HL-60 (cell line): Measurements from ENCODE around the gene SPAM1.
A peak's percentile ranks its signal among the peaks of the same experiment; 100 is the strongest.
"Not testable (repeated sequence)": the region's sequence is repeated elsewhere in the genome, so short reads cannot be mapped to it uniquely, and the experiment has no call there.

ENCODE experiments used
- DNase-seq, 2 experiments: peaks; one replicate each; pipeline ENCODE4 v3.0.0-alpha.2; 2010 to 2020; ENCODE audit warnings: low read depth in 1 of 2, low spot score in 1 of 2
- H3K27ac ChIP-seq: fragments of 250-450 bp; sonication (Bioruptor Pico); replicated peaks from 2 replicates; pipeline ENCODE4 v1.5.1; 2020; ENCODE audit warnings: mild to moderate bottlenecking, moderate library complexity
- H3K27me3 ChIP-seq: fragments of 250-450 bp; sonication (Bioruptor Pico); 2 replicates; pipeline ENCODE4 v1.5.1; 2021; ENCODE audit warnings: mild to moderate bottlenecking, moderate library complexity; ENCODE audit not compliant: insufficient read depth, poor library complexity, severe bottlenecking
- H3K4me3 ChIP-seq: replicated peaks from 2 replicates; pipeline ENCODE4 v1.5.1; 2011; ENCODE audit warnings: mild to moderate bottlenecking, control low read depth, low read length; ENCODE audit not compliant: insufficient read depth
- GABPA ChIP-seq: IDR thresholded peaks from 2 replicates; pipeline ENCODE4 v1.6.1; 2012; ENCODE audit warnings: low read depth
- POLR2AphosphoS5 ChIP-seq: IDR thresholded peaks from 2 replicates; pipeline ENCODE4 v1.6.1; 2012; ENCODE audit warnings: low read depth
- SPI1 ChIP-seq: IDR thresholded peaks from 2 replicates; pipeline ENCODE4 v1.6.1; 2012; ENCODE audit warnings: low read depth, mild to moderate bottlenecking, borderline replicate concordance
- TF ChIP-seq, protein P1 (sequence below): IDR thresholded peaks from one replicate; pipeline ENCODE4 v1.5.1; 2011; ENCODE audit warnings: low read length, control low read depth, inconsistent platforms; ENCODE audit not compliant: insufficient read depth
- TF ChIP-seq, protein P2 (sequence below): IDR thresholded peaks from 2 replicates; pipeline ENCODE4 v1.6.1; 2012; ENCODE audit warnings: low read depth; ENCODE audit not compliant: insufficient replicate concordance

Gene SPAM1

DNA sequence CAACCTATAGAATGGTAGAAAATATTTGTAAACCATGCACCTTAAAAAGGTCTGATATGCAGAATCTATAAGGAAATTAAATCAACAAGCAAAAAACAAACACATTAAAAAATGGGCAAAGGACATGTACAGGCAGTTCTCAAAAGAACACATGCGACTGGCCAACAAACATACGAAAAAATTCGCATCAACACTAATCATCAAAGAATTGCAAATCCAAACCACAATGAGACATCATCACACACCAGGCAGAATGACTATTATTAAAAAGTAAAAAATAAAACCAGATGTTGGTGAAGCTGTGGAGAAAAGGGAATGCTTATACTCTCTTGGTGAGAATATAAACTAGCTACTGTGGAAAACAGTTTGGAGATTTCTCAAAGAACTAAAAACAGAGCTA lies 74.7 kb downstream of the SPAM1 start:
- no peaks in the 10 kb centered on the region for H3K27me3 ChIP-seq
- no peak for TF ChIP-seq GABPA
- no peak for TF ChIP-seq SPI1
- no peak for TF ChIP-seq POLR2AphosphoS5
- TF ChIP-seq, protein P1, sequence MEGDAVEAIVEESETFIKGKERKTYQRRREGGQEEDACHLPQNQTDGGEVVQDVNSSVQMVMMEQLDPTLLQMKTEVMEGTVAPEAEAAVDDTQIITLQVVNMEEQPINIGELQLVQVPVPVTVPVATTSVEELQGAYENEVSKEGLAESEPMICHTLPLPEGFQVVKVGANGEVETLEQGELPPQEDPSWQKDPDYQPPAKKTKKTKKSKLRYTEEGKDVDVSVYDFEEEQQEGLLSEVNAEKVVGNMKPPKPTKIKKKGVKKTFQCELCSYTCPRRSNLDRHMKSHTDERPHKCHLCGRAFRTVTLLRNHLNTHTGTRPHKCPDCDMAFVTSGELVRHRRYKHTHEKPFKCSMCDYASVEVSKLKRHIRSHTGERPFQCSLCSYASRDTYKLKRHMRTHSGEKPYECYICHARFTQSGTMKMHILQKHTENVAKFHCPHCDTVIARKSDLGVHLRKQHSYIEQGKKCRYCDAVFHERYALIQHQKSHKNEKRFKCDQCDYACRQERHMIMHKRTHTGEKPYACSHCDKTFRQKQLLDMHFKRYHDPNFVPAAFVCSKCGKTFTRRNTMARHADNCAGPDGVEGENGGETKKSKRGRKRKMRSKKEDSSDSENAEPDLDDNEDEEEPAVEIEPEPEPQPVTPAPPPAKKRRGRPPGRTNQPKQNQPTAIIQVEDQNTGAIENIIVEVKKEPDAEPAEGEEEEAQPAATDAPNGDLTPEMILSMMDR, result no peak
- TF ChIP-seq, protein P2, sequence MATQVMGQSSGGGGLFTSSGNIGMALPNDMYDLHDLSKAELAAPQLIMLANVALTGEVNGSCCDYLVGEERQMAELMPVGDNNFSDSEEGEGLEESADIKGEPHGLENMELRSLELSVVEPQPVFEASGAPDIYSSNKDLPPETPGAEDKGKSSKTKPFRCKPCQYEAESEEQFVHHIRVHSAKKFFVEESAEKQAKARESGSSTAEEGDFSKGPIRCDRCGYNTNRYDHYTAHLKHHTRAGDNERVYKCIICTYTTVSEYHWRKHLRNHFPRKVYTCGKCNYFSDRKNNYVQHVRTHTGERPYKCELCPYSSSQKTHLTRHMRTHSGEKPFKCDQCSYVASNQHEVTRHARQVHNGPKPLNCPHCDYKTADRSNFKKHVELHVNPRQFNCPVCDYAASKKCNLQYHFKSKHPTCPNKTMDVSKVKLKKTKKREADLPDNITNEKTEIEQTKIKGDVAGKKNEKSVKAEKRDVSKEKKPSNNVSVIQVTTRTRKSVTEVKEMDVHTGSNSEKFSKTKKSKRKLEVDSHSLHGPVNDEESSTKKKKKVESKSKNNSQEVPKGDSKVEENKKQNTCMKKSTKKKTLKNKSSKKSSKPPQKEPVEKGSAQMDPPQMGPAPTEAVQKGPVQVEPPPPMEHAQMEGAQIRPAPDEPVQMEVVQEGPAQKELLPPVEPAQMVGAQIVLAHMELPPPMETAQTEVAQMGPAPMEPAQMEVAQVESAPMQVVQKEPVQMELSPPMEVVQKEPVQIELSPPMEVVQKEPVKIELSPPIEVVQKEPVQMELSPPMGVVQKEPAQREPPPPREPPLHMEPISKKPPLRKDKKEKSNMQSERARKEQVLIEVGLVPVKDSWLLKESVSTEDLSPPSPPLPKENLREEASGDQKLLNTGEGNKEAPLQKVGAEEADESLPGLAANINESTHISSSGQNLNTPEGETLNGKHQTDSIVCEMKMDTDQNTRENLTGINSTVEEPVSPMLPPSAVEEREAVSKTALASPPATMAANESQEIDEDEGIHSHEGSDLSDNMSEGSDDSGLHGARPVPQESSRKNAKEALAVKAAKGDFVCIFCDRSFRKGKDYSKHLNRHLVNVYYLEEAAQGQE, result no peak
- H3K4me3 ChIP-seq, result no peak overlapping the region
- DNase-seq, result no peak
- peak overlapping the region; percentile 73 for H3K27ac ChIP-seq

DNA sequence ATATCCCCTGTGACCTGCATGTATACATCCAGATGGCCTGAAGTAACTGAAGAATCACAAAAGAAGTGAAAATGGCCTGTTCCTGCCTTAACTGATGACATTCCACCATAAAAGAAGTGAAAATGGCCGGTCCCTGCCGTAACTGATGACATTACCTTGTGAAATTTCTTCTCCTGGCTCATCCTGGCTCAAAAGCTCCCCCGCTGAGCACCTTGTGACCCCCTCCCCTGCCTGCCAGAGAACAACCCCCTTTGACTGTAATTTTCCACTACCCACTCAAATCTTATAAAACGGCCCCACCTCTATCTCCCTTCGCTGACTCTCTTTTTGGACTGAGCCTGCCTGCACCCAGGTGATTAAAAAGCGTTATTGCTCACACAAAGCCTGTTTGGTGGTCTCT lies 83.3 kb downstream of the SPAM1 start:
- not testable (repeated sequence) for H3K27ac ChIP-seq, DNase-seq, H3K4me3 ChIP-seq, H3K27me3 ChIP-seq

DNA sequence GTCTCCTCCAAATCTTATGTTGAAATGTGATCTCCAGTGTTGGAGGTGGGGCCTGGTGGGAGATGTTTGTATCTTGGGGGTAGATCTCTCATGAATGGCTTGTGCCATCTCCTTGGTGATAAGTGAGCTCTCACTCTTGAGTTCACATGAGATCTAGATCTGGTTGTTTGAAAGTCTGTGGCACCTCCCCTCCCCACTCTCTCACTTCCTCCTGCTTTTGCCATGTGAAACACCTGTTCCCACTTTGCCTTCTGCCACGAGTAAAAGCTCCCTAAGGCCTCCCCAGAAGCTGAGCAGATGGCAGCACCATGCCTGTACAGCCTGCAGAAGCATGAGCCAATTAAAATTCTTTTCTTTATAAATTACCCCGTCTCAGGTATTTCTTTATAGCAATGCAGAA lies 84.3 kb downstream of the SPAM1 start:
- Histone ChIP-seq H3K27me3 (no peaks in the 10 kb centered on the region), H3K27ac (no peak overlapping the region), H3K4me3 (no peak overlapping the region)
- TF ChIP-seq GABPA (no peak), POLR2AphosphoS5 (no peak), SPI1 (no peak)
- TF ChIP-seq, protein P1, result no peak
- TF ChIP-seq, protein P2, result no peak
- no peak for DNase-seq
